HG03521 (cell line): ENCODE data around the gene CORO2A.

Experiments
- ATAC-seq: cut with Tn5 transposase; IDR thresholded peaks from one replicate; pipeline ENCODE4 v1.9.1; 2021; ENCODE audit warnings: mild to moderate bottlenecking, moderate library complexity; ENCODE audit not compliant: unreplicated experiment

CORO2A gene

GRCh38 chr9:98172604-98173003 is 19.8 kb downstream of the CORO2A start:
- no peak for ATAC-seq

- no peak for ATAC-seq
These were observed 21.1 kb downstream of the CORO2A start for GRCh38 chr9:98171176-98171925.

- peak; percentile 95 for ATAC-seq
These were observed 23.4 kb downstream of the CORO2A start for GRCh38 chr9:98168941-98169488.

GRCh38 chr9:98168153-98168780 is 24.2 kb downstream of the CORO2A start:
- no peak for ATAC-seq

GRCh38 chr9:98164912-98165311 is 27.5 kb downstream of the CORO2A start:
- ATAC-seq, result no peak

GRCh38 chr9:98162613-98163012 is 29.8 kb downstream of the CORO2A start:
- no peak for ATAC-seq

- ATAC-seq, result no peak
These were observed 30.6 kb downstream of the CORO2A start for GRCh38 chr9:98161851-98162250.

GRCh38 chr9:98159790-98160189 is 32.6 kb downstream of the CORO2A start:
- ATAC-seq, result no peak

- ATAC-seq, result no peak
These were observed 33.1 kb downstream of the CORO2A start for GRCh38 chr9:98159301-98159700.

- ATAC-seq, result no peak
These were observed 34.2 kb downstream of the CORO2A start for GRCh38 chr9:98158071-98158831.

- ATAC-seq, result no peak
These were observed 35.1 kb downstream of the CORO2A start for GRCh38 chr9:98157372-98157771.

GRCh38 chr9:98154678-98155077 is 37.8 kb downstream of the CORO2A start:
- ATAC-seq, result no peak

- no peak for ATAC-seq
These were observed 39.9 kb downstream of the CORO2A start for GRCh38 chr9:98152526-98152925.

- no peak for ATAC-seq
These were observed 41.7 kb downstream of the CORO2A start for GRCh38 chr9:98150721-98151120.

- ATAC-seq, result no peak
These were observed 42.3 kb downstream of the CORO2A start for GRCh38 chr9:98150164-98150563.

- ATAC-seq, result no peak
These were observed 43.0 kb downstream of the CORO2A start for GRCh38 chr9:98149422-98149821.

GRCh38 chr9:98148486-98148885 is 44.0 kb downstream of the CORO2A start:
- no peak for ATAC-seq

- ATAC-seq, result no peak
These were observed 44.9 kb downstream of the CORO2A start for GRCh38 chr9:98147582-98147981.

- no peak for ATAC-seq
These were observed 46.1 kb downstream of the CORO2A start for GRCh38 chr9:98146101-98146991.

- no peak for ATAC-seq
These were observed 47.8 kb downstream of the CORO2A start for GRCh38 chr9:98144631-98145030.

- no peak for ATAC-seq
These were observed 48.4 kb downstream of the CORO2A start for GRCh38 chr9:98144076-98144475.
